Measurements from ENCODE around the gene RFESD. TPM values are rescaled to one million over a fixed set of nuclear protein-coding genes. Genes with fewer than 3 reads are reported as not detected.

Gene RFESD
- total and polyA plus RNA-seq, 2 of the 8 experiments (the other 6 are each of a cell fraction or from before 2014, with no cell fraction given): 1.7 to 2.0 TPM

- no peaks in the 10 kb centered on the region for H3K79me1 ChIP-seq (ENCODE audit: low read depth, low read length)
- 77% methylated on average over 2 of the region's 2 CpGs; no CpG with 5 or more reads in 1 of the 2 experiments for WGBS, 2 experiments (ENCODE audit: extremely low coverage in 1 of 2, insufficient coverage in 1 of 2, insufficient read length in 1 of 2, insufficient replicate concordance in 2 of 2, low coverage in 1 of 2, low lambda C conversion rate in 2 of 2, missing lambda C conversion rate in 1 of 2)
- no peak overlapping the region for H2AFZ ChIP-seq (ENCODE audit: low read length)
- H3K23ac ChIP-seq (ENCODE audit: insufficient read length): no peak overlapping the region
- H3K4ac ChIP-seq (replicated peaks; ENCODE audit: insufficient read length, low read depth, low read length): no peak overlapping the region
- FAIRE-seq (no peak), DNase-seq (ENCODE audit: low read depth in 1 of 2, low spot score in 2 of 2) (no peak)
- no peak overlapping the region for H3K56ac ChIP-seq (replicated peaks; ENCODE audit: insufficient read length, low read depth, low read length)
- H2BK15ac ChIP-seq (ENCODE audit: low read length): no peak overlapping the region
- H3K4me3 ChIP-seq (ENCODE audit: extremely low read depth in 1 of 4, insufficient read depth in 2 of 4, low read depth in 3 of 4, low read length in 4 of 4): no peak overlapping the region
- H3K14ac ChIP-seq (ENCODE audit: insufficient read length): no peak overlapping the region
- H3K4me2 ChIP-seq (ENCODE audit: insufficient read depth in 1 of 2, low read depth in 2 of 2, low read length in 2 of 2): no peak overlapping the region
- no peak overlapping the region for H3K18ac ChIP-seq (ENCODE audit: extremely low read depth, low read length)
- no peak overlapping the region for H3K27ac ChIP-seq (ENCODE audit: low read depth, low read length)
- H4K8ac ChIP-seq (ENCODE audit: extremely low read depth, insufficient read depth, low read length): no peak overlapping the region
- H2BK12ac ChIP-seq (ENCODE audit: low read depth, low read length): no peak overlapping the region
- H4K20me1 ChIP-seq (replicated peaks in 1 of 2; ENCODE audit: control insufficient read depth in 1 of 2, insufficient read depth in 2 of 2, low read length in 2 of 2): no peaks in the 10 kb centered on the region
- H3K23me2 ChIP-seq (ENCODE audit: low read depth, low read length): no peaks in the 10 kb centered on the region
- no peak overlapping the region for H2BK20ac ChIP-seq (ENCODE audit: low read length)
- H2BK5ac ChIP-seq (ENCODE audit: low read depth, low read length): no peak overlapping the region
- H3K9me3 ChIP-seq (ENCODE audit: insufficient read depth in 2 of 2, low read depth in 1 of 2, low read length in 1 of 2): no peaks in the 10 kb centered on the region
- no peak overlapping the region for H4K5ac ChIP-seq (ENCODE audit: insufficient read length, low read depth, low read length)
- H3K4me1 ChIP-seq (replicated peaks in 1 of 4; ENCODE audit: control insufficient read depth in 3 of 4, insufficient read depth in 4 of 4, low read length in 3 of 4): no peaks in the 10 kb centered on the region
- no peak overlapping the region for H3K9ac ChIP-seq (replicated peaks in 1 of 4; ENCODE audit: extremely low read depth in 1 of 4, low read depth in 3 of 4, low read length in 3 of 4)
- H4K91ac ChIP-seq (replicated peaks; ENCODE audit: insufficient read length, low read length): no peak overlapping the region
- H2BK120ac ChIP-seq (replicated peaks; ENCODE audit: low read depth, low read length): no peak overlapping the region
- ChIA-PET CTCF (ENCODE audit: partially characterized antibody) (interaction anchor here (1.3 kb wide), 1 partner anchor 13 kb away, joined by 3 read pairs; no protein-coding TSS in a partner anchor), POLR2A (ENCODE audit: partially characterized antibody) (no interaction called here)
- H3K36me3 ChIP-seq (ENCODE audit: control insufficient read depth in 2 of 4, insufficient read depth in 4 of 4, low read length in 3 of 4): no peaks in the 10 kb centered on the region
- H2AK5ac ChIP-seq (ENCODE audit: low read depth, low read length): no peak overlapping the region
- H3K79me2 ChIP-seq (ENCODE audit: control insufficient read depth in 1 of 2, insufficient read depth in 2 of 2, low read length in 2 of 2): no peaks in the 10 kb centered on the region
- H3K27me3 ChIP-seq (replicated peaks in 1 of 4; ENCODE audit: control insufficient read depth in 3 of 4, extremely low read depth in 1 of 4, insufficient read depth in 3 of 4, low read length in 3 of 4): no peaks in the 10 kb centered on the region
- TF ChIP-seq PHF8 (conservative IDR thresholded peaks at IDR 0.05; ENCODE audit: low read depth, low read length) (no peak), CREB1 (IDR thresholded peaks at IDR 0.05) (no peak), ATF3 (IDR thresholded peaks at IDR 0.05; ENCODE audit: insufficient read depth, low read depth, low read length) (no peak), TAF7 (optimal IDR thresholded peaks at IDR 0.05; ENCODE audit: borderline replicate concordance, low read depth, low read length) (no peak), EGR1 (IDR thresholded peaks at IDR 0.05; ENCODE audit: borderline replicate concordance, low read depth, low read length) (no peak), SIX5 (IDR thresholded peaks at IDR 0.05; ENCODE audit: low read depth, low read length) (no peak), RBBP5 (IDR thresholded peaks at IDR 0.05; ENCODE audit: borderline replicate concordance, low read depth, low read length) (no peak), SRF (IDR thresholded peaks at IDR 0.05; ENCODE audit: low read depth, low read length) (no peak), TBP (IDR thresholded peaks at IDR 0.05; ENCODE audit: low read depth, low read length) (no peak), MAFK (IDR thresholded peaks at IDR 0.05; ENCODE audit: low read depth, low read length) (no peak), KDM5A (IDR thresholded peaks at IDR 0.05; ENCODE audit: low read length) (no peak), CHD2 (IDR thresholded peaks at IDR 0.05; ENCODE audit: low read length) (no peak), SUZ12 (IDR thresholded peaks at IDR 0.05; ENCODE audit: low read length) (no peak), TCF12 (IDR thresholded peaks at IDR 0.05; ENCODE audit: low read depth, low read length) (no peak), CEBPB (IDR thresholded peaks at IDR 0.05; ENCODE audit: low read depth, low read length) (no peak), SAP30 (IDR thresholded peaks at IDR 0.05; ENCODE audit: insufficient read depth, insufficient replicate concordance, low read length) (no peak)
Observed at GRCh38 chr5:95660060-95660459, 13.5 kb downstream of the RFESD start.

Data from H1 (cell line).